GM18907 (cell line): ENCODE measurements around the gene DNAH12.

Source experiments
- ATAC-seq: cut with Tn5 transposase; IDR thresholded peaks from one replicate; pipeline ENCODE4 v1.9.1; 2021; ENCODE audit warnings: mild to moderate bottlenecking, moderate library complexity; ENCODE audit not compliant: unreplicated experiment

Gene DNAH12

GRCh38 chr3:57257678-57258077 is 286.5 kb downstream of the DNAH12 start:
- no peak for ATAC-seq

- ATAC-seq, result no peak
These were observed 287.3 kb downstream of the DNAH12 start for GRCh38 chr3:57256844-57257243.

- no peak for ATAC-seq
These were observed 291.7 kb downstream of the DNAH12 start for GRCh38 chr3:57252404-57252803.

- no peak for ATAC-seq
These were observed 299.2 kb downstream of the DNAH12 start for GRCh38 chr3:57244946-57245345.
